ENCODE measurements around the gene PPP2R2B. TPM values are rescaled to one million over a fixed set of nuclear protein-coding genes. Genes with fewer than 3 reads are reported as not detected.

The PPP2R2B gene
- total RNA-seq (2021; ENCODE audit: unreplicated experiment) (not detected), Bru-seq, nascent RNA (percentile 6 among the genes with signal in this experiment), BruChase-seq, experiment 1, labeled RNA remaining after a 6-hour chase (percentile 6 among the genes with signal in this experiment), BruChase-seq, experiment 2, labeled RNA remaining after a 2-hour chase (percentile 8 among the genes with signal in this experiment)
- polyA plus RNA-seq (2012) = not detected in 2 replicates
- long read RNA-seq = 0 reads

DNA sequence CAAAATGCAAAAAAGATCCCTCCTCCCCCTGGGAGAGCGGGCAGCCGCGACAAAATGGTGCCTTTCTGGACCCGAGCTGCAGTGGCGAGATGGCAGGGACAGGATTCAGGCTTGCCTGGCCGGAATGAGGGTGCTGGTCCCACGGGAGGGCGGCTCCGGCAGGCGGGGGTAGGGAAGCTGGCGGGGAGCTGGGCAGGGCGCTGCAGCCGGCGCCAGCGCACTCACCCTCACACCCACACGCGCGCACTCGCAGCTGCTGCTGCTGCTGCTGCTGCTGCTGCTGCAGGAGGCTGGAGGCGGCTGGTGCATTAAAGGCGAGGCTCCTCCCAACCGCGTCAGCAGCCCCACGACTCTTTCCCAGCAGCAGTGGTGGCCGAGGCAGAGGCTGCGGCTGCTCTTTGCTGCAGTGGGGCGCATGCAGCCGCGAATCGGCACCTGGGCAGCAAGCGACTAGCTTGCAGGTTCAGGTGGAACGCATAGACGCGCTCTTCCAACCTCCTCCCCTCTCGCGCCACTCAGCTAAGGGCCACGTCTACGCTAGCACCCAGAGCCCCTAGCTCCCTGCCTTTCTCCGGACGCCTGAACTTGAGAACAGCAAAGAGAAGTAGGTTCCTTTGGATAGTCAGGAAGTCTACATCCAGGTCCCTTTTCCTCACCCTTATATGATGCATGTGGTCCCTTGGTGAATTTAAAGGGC, at the start of gene PPP2R2B:
PPP2R2B (minus strand) TSS at position 282 of the 697 bp plus-strand sequence.
- DNase-seq (ENCODE audit: low read depth, low spot score) (no peak), ATAC-seq (no peak)
- Histone ChIP-seq H3K27me3 (ENCODE audit: insufficient read depth, low read length) (peaks cover 22% of the 10 kb centered on the region), H3K9me2 (ENCODE audit: insufficient read depth) (no peaks in the 10 kb centered on the region), H3K79me2 (ENCODE audit: insufficient read depth, low read length) (no peaks in the 10 kb centered on the region), H3K4me1 (ENCODE audit: control insufficient read depth in 1 of 2, insufficient read depth in 2 of 2, low read length in 2 of 2) (no peaks in the 10 kb centered on the region), H2AFZ (ENCODE audit: low read depth, low read length, poor library complexity, severe bottlenecking) (no peak within 1 kb of the TSS), H3K9me3 (ENCODE audit: control insufficient read depth in 1 of 2, insufficient read depth in 1 of 2, low read depth in 1 of 2, low read length in 2 of 2) (no peaks in the 10 kb centered on the region), H3K4me2 (ENCODE audit: low read length) (no peak within 1 kb of the TSS), H3K9ac (ENCODE audit: low read length) (no peak within 1 kb of the TSS), H3K27ac (ENCODE audit: low read depth, low read length) (no peak within 1 kb of the TSS), H4K20me1 (ENCODE audit: insufficient read depth) (no peaks in the 10 kb centered on the region), H3K4me3 (replicated peaks in 1 of 2; ENCODE audit: low read depth in 1 of 2, low read length in 2 of 2) (no peak within 1 kb of the TSS), H3K36me3 (ENCODE audit: control insufficient read depth in 1 of 2, insufficient read depth in 2 of 2, low read length in 2 of 2) (no peaks in the 10 kb centered on the region)
- BruUV-seq (replicated peaks) = no TSS peak
- ChIA-PET POLR2A (no interaction called here), RAD21 (ENCODE audit: low non-redundant PET in 1 of 2, low total read pairs in 2 of 2, uncharacterized antibody in 2 of 2, unreplicated experiment in 2 of 2) (interaction anchor here in 1 of 2 experiments (0.7 kb wide), 1 partner anchor 107 kb away, joined by 3 read pairs; no protein-coding TSS in a partner anchor), CTCF (no interaction called here)
- intact Hi-C loops (cut with micrococcal nuclease) = no loop called here
- TF ChIP-seq ELF1 (IDR thresholded peaks at IDR 0.05; ENCODE audit: borderline replicate concordance, low read depth) = no peak
- TF ChIP-seq, protein P1, sequence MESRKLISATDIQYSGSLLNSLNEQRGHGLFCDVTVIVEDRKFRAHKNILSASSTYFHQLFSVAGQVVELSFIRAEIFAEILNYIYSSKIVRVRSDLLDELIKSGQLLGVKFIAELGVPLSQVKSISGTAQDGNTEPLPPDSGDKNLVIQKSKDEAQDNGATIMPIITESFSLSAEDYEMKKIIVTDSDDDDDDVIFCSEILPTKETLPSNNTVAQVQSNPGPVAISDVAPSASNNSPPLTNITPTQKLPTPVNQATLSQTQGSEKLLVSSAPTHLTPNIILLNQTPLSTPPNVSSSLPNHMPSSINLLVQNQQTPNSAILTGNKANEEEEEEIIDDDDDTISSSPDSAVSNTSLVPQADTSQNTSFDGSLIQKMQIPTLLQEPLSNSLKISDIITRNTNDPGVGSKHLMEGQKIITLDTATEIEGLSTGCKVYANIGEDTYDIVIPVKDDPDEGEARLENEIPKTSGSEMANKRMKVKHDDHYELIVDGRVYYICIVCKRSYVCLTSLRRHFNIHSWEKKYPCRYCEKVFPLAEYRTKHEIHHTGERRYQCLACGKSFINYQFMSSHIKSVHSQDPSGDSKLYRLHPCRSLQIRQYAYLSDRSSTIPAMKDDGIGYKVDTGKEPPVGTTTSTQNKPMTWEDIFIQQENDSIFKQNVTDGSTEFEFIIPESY (IDR thresholded peaks at IDR 0.05; ENCODE audit: extremely low read depth, insufficient replicate concordance, low read length) = no peak
- TF ChIP-seq, protein P2, sequence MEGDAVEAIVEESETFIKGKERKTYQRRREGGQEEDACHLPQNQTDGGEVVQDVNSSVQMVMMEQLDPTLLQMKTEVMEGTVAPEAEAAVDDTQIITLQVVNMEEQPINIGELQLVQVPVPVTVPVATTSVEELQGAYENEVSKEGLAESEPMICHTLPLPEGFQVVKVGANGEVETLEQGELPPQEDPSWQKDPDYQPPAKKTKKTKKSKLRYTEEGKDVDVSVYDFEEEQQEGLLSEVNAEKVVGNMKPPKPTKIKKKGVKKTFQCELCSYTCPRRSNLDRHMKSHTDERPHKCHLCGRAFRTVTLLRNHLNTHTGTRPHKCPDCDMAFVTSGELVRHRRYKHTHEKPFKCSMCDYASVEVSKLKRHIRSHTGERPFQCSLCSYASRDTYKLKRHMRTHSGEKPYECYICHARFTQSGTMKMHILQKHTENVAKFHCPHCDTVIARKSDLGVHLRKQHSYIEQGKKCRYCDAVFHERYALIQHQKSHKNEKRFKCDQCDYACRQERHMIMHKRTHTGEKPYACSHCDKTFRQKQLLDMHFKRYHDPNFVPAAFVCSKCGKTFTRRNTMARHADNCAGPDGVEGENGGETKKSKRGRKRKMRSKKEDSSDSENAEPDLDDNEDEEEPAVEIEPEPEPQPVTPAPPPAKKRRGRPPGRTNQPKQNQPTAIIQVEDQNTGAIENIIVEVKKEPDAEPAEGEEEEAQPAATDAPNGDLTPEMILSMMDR (IDR thresholded peaks at IDR 0.05 in 2 of 3, conservative IDR thresholded peaks at IDR 0.05 in 1 of 3; ENCODE audit: borderline replicate concordance in 1 of 3, insufficient read depth in 1 of 3, low read depth in 2 of 3, low read length in 2 of 3) = no peak
- TF ChIP-seq, protein P3, sequence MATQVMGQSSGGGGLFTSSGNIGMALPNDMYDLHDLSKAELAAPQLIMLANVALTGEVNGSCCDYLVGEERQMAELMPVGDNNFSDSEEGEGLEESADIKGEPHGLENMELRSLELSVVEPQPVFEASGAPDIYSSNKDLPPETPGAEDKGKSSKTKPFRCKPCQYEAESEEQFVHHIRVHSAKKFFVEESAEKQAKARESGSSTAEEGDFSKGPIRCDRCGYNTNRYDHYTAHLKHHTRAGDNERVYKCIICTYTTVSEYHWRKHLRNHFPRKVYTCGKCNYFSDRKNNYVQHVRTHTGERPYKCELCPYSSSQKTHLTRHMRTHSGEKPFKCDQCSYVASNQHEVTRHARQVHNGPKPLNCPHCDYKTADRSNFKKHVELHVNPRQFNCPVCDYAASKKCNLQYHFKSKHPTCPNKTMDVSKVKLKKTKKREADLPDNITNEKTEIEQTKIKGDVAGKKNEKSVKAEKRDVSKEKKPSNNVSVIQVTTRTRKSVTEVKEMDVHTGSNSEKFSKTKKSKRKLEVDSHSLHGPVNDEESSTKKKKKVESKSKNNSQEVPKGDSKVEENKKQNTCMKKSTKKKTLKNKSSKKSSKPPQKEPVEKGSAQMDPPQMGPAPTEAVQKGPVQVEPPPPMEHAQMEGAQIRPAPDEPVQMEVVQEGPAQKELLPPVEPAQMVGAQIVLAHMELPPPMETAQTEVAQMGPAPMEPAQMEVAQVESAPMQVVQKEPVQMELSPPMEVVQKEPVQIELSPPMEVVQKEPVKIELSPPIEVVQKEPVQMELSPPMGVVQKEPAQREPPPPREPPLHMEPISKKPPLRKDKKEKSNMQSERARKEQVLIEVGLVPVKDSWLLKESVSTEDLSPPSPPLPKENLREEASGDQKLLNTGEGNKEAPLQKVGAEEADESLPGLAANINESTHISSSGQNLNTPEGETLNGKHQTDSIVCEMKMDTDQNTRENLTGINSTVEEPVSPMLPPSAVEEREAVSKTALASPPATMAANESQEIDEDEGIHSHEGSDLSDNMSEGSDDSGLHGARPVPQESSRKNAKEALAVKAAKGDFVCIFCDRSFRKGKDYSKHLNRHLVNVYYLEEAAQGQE (IDR thresholded peaks at IDR 0.05; ENCODE audit: low read depth) = no peak
- no peak for TF ChIP-seq POLR2A (IDR thresholded peaks at IDR 0.05; ENCODE audit: borderline replicate concordance, extremely low read depth, insufficient read depth, insufficient read length)
- TF ChIP-seq POLR2AphosphoS5 (IDR thresholded peaks at IDR 0.05; ENCODE audit: low read depth, low read length) = no peak
- no peak for TF ChIP-seq TCF7L2 (IDR thresholded peaks at IDR 0.05; ENCODE audit: borderline replicate concordance, extremely low read depth, insufficient read depth, insufficient read length)
- TF ChIP-seq YY1 (IDR thresholded peaks at IDR 0.05; ENCODE audit: extremely low read depth, insufficient replicate concordance, low read depth, low read length) = no peak
- no peak for TF ChIP-seq CBX3 (IDR thresholded peaks at IDR 0.05; ENCODE audit: low read depth)
- no peak for TF ChIP-seq SRF (IDR thresholded peaks at IDR 0.05; ENCODE audit: low read depth)
- no peak for TF ChIP-seq CEBPB (IDR thresholded peaks at IDR 0.05; ENCODE audit: low read depth)
- no peak for TF ChIP-seq FOSL1 (IDR thresholded peaks at IDR 0.05; ENCODE audit: low read depth)
